COLO829 (cell line): ENCODE results near the gene MSL1.

Experiments
- DNase-seq: peaks from one replicate; pipeline ENCODE4 v3.0.0; 2012; ENCODE audit warnings: low spot score

The MSL1 gene

DNA sequence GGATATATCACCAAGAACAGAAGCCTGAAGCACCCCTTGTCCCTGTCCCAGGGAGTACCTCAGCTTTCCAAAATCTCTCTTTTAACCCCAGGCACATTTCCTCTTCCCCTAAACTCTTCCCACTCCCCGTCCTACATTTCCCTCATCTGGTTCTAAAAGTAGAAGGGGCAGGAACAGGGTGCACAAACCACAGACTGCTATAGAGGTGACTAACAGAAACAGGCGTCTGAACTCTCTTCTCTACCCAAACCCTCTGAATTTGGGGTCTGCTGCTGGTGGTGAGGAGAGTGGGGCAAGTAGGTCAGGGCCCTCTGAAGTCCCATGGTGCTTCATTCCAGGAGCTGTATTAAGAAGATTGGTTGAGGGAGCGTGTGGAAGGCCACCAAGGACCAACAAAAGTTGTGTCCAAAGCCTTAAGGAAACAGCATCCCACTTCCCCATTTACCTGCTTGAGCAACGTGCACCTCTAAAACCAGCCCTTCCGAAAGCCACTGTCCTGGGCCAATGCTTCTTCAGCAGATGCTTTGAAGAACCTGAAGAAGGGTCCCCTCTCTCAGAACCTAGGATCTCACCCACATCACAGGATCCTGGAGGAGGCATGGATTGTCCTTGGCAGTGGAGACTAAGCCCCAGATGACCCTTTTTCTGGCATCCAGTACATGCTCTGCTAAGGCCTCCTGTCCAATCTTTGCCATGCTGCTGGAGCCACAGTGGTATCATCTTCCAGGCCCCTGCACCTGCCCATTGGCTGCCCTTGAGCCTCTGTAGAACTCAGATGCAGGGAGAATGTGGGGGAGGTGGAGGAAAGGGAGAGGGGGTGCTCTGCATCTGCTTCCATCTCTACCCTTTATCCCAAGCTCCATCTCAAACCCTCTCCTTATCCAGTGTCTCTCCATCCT lies 15.7 kb upstream of the MSL1 start:
- no peak for DNase-seq

DNA sequence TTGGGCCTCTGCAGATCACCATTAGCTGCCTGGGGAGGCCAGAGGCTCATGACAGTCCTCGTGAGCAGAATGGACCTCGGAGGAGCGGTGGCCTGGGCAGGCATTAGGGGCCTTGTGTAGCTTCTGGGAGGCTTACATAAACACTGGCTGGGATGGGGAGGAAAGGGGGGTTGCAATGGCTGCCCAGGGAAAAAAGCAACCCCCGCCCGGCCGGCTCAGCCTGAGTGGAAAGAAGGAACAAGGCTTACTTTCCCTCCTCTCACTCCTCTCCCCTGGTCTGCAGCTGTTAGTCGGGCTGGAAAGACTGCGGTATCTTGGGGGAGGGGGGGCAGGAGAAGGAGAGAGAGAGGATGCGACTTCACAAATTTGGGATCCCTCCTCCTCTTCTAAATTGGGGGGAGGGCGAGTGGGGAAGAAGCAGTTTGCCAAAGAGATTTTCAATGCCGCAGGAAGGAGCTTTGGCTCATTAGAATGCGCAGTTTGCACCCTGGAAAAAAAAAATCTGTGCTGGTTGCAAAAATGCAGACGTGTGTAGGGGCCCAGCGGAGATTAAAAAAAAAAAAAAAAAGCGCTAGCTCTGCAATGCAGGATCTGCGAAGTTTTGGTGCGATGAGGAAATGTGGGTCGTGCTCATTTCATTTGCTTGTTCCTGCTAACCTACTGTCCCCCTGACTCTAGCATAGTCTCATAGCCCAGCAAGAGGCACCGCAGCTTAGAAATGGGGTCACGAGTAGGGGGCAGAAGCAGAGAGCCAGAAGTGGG lies 14.8 kb upstream of the MSL1 start:
- no peak for DNase-seq

DNA sequence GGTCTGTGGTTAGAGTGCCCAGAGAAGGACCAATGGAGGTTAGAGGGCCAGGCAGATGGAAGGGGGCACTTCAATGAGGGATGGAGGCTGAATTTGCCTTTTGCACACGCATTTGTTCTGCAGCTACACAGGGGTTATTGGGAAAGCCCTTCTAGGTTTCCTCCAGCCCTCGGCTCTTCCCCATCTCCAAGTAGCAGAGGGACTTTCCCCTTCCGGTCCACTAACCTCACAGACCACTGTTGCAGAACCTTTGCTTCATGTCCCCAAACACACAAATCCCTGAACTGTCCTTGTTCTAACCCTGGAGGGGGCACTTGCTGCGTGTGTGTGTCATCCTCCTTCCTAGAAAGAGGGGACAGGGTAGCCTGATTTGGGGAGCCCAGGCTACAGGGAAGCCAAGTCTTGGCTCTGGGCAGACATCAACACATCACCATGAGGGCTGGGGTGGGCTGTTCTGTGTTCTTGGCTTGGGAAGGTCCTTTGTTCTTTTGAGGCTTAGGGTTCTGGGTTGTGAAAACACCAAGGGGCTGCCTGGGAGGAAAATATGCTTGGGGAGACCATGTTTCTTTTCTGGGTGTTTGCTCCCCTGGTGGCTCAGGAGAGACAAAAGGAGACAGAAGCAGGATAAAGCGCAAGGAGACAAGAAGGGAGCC lies 14.1 kb upstream of the MSL1 start:
- no peak for DNase-seq

DNA sequence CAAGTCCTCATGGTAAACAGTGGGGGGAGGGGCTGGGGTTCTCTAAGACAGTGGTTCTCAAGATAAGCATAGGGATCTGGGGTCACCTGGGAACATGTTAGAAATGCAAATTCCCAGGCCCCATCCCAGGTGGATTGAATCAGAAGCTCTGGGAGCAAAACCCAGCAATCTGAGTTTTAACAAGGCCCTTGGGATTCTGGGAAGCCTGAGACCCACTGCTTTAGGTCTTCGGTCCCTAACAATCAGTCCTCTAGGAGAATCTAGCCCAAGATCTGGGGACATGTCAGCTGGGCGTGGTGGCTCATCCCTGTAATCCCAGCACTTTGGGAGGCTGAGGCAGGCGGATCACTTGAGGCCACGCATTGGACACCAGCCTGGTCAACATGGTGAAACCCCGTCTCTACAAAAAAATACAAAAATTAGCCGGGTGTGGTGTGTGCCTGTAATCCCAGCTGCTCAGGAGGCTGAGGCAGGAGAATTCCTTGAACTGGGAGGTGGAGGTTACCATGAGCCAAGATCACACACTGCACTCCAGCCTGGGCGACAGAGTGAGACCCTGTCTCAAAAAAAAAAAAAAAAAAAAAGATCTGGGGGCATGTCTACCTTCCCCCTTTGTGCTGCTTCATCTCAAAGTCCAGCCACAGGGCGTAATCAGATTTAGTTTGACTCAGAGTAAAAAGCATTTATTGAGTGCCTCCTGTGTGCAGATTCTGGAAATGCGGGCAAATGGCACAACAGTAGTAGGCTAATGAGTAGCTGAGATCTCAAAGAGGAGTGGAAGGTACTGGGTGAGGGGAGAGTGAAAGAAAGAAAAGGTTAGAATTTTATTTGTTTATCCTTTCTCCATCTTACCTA lies 12.6 kb upstream of the MSL1 start:
- no peak for DNase-seq

DNA sequence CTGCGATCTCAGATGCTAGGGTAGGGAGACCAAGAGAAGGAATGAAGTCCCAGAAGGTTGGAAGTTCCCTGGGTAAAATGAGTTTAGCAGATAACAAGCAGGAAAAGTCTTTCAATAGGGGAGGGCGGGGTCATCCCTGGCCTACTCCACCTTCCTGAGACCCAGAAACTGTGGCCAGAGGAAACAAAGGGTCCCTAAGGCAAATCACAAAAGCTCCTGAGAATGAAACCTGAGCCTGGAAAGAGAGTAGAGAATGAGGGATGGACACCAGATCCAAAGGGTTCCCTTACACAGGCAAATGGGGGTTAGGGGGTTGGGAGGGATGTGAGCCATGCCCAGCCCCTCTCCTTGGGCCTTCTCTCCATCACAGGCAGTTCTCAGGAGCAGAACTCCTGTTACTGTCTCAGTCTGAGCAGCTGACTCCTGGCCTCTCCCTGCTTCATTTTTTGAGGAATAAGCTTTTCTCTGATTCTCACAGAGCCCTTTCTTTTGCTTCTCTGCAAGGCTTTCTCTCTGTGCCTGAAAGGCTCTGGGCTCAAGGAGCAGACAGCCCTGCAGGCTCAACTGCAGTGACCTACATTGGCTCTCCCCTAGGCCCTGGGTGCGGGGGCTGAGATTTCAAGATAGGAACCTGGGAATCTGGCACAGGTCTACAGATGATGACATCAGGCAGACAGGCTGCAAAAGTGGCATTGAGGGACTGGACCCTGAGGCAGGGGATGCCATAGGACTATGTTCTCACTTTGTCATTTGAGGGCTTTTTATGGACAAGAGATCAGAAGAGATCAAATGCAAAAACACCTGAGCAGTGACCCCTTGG lies 11.5 kb upstream of the MSL1 start:
- DNase-seq = no peak

DNA sequence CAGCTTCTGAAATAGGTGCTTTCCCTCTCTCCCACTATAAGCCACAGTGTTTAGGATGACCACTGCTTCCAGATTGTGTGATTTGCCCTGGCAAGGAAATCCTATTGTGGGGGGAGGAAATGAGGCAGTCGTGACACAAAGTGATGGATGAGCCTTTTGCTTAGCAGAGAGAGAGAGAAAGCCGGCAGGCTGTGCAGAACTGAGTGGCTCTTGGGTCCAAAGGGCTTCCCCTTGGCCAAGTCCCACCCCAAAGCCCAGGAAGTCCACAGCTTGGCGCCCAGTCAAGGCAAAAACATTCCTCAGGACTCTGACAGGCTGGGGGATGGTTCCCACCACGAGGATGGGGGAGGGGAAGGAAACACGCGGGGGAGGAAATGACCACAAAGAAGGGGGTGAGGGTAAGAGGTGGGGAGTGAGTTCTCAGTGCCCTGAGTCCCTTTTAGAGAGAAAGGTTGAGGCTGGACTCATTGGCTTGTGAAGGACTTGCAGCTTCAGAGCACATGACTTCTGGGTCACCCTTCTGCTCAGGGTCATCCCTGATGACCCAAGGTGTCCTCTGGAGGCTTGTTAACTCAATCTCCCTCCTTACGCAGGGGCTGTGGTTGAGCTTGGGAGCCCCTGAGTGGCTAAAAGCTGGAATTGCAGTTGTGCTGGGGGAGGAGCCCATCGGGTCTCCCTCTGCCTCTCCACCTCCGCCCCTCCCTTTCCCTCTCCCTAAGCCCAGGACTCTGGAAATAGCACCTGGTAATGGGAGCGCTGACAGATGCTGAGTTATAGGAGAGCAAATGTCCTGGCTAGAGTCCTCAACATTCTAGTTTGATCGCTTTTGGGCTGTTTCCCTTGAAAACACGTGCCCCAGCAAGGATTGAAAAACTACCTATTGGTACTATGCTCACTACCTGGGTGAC lies 10.3 kb upstream of the MSL1 start:
- DNase-seq = peak; percentile 95

DNA sequence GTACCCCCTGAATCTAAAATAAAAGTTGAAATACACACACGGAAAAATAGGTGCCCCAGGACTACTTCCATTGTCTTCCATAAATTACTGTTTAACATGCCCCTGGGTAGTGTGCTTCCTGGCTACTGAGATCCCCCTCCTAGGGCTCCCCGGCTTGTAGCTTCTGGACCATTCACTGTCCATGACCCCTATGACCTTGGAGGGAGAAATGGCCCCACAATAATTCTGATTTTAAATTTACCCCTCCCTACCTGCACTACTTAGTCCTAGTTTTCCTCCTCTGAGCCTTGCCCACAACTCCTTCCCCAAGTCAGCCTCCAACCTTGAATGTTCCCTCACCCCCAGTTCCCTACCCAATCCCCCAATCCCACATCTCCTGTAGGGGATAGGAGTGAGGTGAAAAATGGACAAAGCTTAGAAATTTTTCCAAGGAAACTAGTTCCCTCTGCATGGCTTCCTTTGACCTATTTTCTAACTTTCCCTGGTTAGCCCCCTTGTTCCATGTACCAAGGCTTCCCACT lies 9.5 kb upstream of the MSL1 start:
- no peak for DNase-seq

DNA sequence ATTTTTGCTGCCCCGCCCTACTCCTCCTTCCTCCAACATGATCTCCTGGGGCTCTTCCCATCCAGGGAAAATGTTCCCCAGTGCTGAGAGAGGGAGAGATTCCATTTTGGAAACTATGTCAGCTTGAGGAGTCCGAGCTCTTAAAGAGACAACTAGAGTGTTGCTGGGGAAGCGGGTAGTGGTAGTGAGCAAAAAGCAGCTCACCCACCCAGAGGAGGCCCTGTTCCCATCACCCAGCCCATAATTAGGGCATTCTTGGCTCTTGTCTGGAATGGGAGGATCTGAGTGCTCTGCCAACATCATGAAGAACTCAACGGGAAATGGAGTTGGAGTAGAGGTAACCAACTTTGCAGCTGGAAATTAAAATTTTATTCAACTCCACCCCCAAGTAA lies 9.1 kb upstream of the MSL1 start:
- DNase-seq = no peak

DNA sequence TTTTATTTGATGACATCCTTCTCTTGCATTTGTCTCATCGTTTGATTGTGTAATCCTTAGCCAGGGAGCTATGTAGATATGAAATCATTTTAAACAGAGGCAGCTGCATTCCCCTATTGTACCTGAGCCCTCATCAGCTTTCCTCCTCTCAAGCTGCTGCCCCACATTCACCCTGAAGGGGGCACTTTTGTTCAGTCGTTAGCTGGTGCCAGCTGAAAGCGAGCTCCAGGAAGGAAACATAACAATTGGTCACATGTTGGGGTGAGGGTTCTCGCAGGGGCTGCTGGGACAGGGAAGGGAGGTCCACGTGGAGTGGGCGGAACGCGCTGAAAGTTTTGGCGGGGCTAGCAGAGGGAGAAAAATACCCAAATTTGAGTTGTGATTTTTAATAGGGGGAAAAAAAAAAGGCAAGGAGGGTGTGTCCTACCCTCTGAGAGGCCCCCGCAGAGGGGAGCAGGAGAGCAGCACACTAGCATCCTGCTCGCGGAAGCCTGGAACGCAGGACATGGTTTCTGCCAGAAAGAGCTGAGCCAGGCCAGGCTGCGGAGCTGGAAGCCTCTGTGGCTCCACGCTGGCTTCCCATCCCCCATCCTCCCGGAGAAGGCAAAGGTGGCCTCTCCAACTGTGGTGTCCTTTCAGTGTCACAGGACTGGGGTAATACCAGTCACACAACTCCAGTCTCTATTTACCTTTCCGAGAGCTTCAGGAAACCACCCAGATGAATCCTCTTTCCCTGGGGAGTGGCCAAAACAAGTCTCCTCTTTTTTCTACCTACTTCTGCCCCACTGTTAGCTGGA lies 8.5 kb upstream of the MSL1 start:
- DNase-seq = peak; percentile 98

DNA sequence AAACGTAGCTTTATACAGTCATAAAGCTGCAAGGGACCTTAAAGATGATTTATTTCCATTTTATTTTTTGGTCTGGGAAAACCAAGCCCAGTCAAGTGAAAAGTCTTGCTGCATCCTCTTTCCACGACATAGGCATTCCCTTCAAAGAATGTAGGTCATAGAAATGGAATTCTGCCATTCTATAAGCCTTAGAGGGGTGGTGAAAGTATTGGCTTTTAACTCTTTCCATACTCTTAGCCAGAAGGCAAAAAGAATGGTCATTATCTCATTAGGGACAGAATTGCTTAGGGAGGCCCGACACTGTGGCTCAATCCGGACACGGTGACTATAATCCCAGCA lies 7.9 kb upstream of the MSL1 start:
- DNase-seq = no peak

DNA sequence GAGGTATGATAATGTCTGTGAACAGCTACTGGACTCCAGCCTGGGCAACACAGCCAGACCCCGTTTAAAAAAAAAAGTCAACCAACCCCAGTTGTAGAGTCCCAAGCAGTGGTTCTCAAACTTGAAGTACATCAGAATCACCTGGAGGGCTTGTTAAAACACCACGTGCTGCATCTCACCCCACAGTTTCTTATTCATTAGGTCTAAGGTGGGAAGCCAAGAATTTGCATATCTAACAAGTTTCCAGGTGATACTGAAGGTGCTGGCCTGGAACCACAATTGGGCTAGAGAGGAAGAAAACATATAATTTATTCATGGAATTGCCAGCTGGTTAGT lies 6.7 kb upstream of the MSL1 start:
- DNase-seq = no peak

DNA sequence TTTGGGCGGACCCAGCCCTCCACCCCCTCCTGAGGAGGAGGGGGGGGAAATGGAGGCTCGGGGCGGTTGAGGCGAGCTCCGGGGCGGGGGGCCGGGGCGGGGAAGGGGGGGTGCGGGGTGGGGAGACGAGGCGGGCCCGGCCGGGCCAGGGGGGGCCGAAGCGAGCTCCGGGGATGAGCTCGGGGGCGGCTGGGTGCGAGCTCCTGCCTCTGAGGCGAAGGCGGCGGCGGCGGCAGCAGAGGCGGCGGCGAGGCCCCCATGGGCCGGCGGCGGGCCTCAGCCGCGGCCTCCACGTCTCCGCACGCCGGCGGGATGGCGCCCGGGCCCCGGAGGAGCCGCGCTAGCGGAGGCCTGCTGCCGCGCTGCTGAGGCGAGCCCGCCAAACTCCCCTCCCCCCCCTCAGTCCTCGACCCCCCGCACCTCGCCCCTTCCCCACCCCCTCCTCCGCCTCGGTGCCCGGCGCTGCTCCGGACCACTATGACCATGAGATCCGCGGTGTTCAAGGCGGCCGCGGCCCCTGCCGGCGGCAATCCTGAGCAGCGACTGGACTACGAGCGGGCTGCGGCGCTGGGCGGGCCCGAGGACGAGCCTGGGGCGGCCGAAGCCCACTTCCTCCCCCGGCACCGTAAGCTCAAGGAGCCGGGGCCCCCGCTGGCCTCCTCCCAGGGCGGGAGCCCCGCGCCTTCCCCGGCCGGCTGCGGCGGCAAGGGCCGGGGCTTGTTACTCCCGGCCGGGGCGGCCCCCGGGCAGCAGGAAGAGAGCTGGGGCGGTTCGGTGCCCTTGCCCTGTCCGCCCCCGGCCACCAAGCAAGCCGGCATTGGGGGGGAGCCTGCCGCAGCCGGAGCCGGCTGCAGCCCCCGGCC lies 596 bp downstream of the MSL1 start:
- DNase-seq = no peak

DNA sequence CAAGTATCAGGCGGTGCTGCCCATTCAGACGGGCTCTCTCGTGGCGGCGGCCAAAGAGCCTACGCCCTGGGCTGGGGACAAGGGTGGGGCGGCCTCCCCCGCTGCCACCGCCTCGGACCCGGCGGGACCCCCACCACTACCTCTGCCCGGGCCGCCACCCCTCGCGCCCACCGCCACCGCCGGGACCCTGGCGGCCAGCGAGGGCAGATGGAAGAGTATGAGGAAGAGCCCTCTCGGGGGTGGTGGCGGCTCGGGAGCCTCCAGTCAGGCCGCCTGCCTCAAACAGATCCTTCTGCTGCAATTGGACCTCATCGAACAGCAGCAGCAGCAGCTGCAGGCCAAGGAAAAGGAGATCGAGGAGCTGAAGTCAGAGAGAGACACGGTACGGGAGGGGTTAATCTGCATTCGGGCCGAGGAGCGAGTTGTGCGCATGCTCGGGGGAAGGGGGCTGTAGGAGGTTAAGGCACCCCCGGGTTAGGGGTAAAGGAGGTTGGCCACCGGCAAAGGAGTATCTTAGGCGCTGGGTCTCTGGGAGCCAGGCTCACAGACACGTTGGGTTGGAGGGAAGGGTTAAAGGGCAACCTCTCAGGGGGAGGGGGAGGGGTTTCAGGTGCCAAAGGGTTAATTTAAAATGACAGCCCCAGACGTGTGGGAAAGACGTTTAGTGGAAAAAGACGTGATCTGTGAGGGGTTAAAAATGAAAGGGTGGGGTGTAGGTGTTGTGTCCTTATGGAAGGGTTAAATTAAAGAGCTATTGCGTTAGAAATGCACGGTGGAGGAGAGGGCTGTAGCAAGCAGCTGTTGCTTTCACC lies 1.4 kb downstream of the MSL1 start:
- DNase-seq = no peak

DNA sequence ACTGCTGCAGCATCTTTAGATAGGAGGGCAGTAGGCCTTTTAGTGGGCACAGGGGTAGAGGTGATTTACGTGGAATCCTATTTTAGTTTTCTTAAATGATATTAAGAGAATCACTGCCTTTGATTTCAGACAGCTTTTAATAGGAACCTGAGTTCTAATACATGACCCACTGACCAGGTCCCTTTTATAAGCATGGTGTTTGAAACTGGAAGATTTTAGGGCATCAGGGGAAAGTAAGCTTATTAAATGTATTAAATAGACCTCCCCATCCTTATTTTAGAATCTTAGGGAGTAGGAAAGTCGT lies 2.0 kb downstream of the MSL1 start:
- no peak for DNase-seq

DNA sequence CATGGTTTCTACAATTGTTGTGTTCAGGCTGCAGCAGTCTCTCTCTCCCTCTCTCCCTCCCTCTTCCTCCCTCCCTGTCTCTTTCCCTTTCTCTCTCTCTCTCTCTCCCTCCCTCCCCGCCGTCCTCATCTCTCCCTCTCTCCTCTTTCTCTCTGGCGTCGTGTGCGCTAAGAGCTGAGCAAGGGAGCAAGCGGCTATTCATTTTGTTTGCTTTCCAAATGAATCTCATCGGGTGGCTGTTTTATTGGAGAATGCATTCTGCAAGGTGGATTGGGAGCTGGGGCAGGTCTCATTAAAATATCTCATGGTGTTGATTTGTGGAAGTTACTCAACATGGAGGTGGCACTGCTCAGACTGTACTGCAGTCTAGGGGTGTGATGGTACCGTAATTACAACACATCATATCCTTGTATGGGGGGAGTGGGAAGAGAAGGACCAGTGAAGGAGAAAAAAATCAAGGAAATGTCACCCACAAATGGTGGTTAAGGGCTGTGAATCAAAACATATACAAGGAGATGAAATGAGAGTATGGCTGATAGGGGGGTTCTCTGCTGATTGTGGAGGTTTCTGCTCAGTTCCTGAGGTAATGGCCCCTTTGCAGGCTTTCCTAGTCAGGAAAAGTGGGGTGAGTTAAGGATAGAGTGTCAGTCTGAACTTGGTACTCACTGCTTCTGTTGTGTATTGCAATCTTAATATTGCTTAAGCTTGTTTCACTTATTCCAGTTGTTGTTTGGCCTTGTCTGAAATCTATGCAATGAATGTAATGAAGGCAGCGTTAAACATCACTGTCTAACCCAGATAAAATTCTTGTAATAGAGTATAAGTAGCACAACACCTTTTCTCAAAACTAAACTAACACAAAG lies 2.7 kb downstream of the MSL1 start:
- no peak for DNase-seq

DNA sequence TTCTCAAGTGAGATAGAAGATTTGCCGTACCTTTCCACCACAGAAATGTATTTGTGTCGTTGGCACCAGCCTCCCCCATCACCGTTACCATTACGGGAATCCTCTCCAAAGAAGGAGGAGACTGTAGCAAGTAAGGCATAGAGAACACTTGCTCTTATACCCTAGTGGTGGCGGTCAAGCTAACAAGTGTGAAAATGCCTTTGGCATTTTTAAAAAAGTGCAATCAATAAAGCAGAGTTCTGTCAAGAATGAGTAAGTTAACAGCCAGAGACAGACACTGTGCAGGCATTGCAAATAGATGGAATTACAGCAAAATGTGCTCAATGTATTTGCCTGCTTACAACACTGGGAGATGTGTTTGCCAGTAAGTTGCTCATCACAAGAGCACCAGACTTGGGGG lies 7.7 kb downstream of the MSL1 start:
- DNase-seq = no peak
